MM.1S (cell line): ENCODE results near the gene PPIF.

ENCODE experiments used
- DNase-seq: peaks from one replicate; pipeline ENCODE4 v3.0.0-alpha.2; 2015
- H2AFZ ChIP-seq: fragments of 300-600 bp; sonication (generic); 2 replicates; pipeline ENCODE4 v1.6.0; 2016; ENCODE audit warnings: antibody characterized with exemption, low read length
- H3F3A ChIP-seq: fragments of 300-600 bp; sonication (generic); 2 replicates; pipeline ENCODE4 v1.6.1; 2016; ENCODE audit warnings: mild to moderate bottlenecking, antibody characterized with exemption, low read length, moderate library complexity, mixed read lengths; ENCODE audit not compliant: insufficient read depth
- H3K27ac ChIP-seq: fragments of 300-600 bp; sonication (generic); 2 replicates; pipeline ENCODE4 v1.5.1; 2016; ENCODE audit warnings: mild to moderate bottlenecking, low read length
- H3K27me3 ChIP-seq: fragments of 300-600 bp; sonication (generic); replicated peaks from 2 replicates; pipeline ENCODE4 v1.6.0; 2016; ENCODE audit warnings: low read length; ENCODE audit not compliant: insufficient read depth
- H3K36me3 ChIP-seq: fragments of 300-600 bp; sonication (generic); replicated peaks from 2 replicates; pipeline ENCODE4 v1.6.1; 2016; ENCODE audit warnings: mild to moderate bottlenecking, low read length, mixed read lengths; ENCODE audit not compliant: insufficient read depth
- H3K4me1 ChIP-seq: fragments of 300-600 bp; sonication (generic); 2 replicates; pipeline ENCODE4 v1.6.1; 2016; ENCODE audit warnings: low read length, mixed read lengths
- H3K4me2 ChIP-seq: fragments of 300-600 bp; sonication (generic); 2 replicates; pipeline ENCODE4 v1.6.0; 2016; ENCODE audit warnings: low read depth, low read length
- H3K4me3 ChIP-seq: fragments of 300-600 bp; sonication (generic); 2 replicates; pipeline ENCODE4 v1.5.1; 2016; ENCODE audit warnings: low read length, mixed read lengths
- H3K79me2 ChIP-seq: fragments of 300-600 bp; sonication (generic); 2 replicates; pipeline ENCODE4 v1.6.1; 2016; ENCODE audit warnings: mixed run types, low read length, mixed read lengths
- H3K9ac ChIP-seq: fragments of 300-600 bp; sonication (generic); 2 replicates; pipeline ENCODE4 v1.6.1; 2016; ENCODE audit warnings: low read length, mixed read lengths
- H3K9me2 ChIP-seq: fragments of 300-600 bp; sonication (generic); replicated peaks from 2 replicates; pipeline ENCODE4 v1.6.1; 2016; ENCODE audit warnings: mild to moderate bottlenecking, low read length, mixed read lengths; ENCODE audit not compliant: insufficient read depth
- H3K9me3 ChIP-seq: fragments of 300-600 bp; sonication (generic); replicated peaks from 2 replicates; pipeline ENCODE4 v1.6.1; 2016; ENCODE audit warnings: mild to moderate bottlenecking, low read length, mixed read lengths; ENCODE audit not compliant: insufficient read depth
- H4K20me1 ChIP-seq: fragments of 300-600 bp; sonication (generic); 2 replicates; pipeline ENCODE4 v1.6.1; 2016; ENCODE audit warnings: mild to moderate bottlenecking, low read length, moderate library complexity, mixed read lengths; ENCODE audit not compliant: insufficient read depth
- EZH2 ChIP-seq: fragments of 300-600 bp; sonication (generic); optimal IDR thresholded peaks from 2 replicates; pipeline ENCODE3; 2017; ENCODE audit warnings: low read depth, mild to moderate bottlenecking, antibody characterized with exemption, low read length, mixed read lengths
- EZH2phosphoT487 ChIP-seq: fragments of 300-600 bp; sonication (generic); IDR thresholded peaks from 2 replicates; pipeline ENCODE4 v1.6.1; 2018; ENCODE audit warnings: antibody characterized with exemption, low read length
- TF ChIP-seq, protein P1 (sequence below): fragments of 300-600 bp; sonication (generic); IDR thresholded peaks from 2 replicates; pipeline ENCODE4 v1.5.1; 2016; ENCODE audit warnings: antibody characterized with exemption, low read length, mixed read lengths

The PPIF gene

GRCh38 chr10:79355420-79356017 is 8.2 kb downstream of the PPIF start:
- no peak overlapping the region for H3K4me3 ChIP-seq
- H3K36me3 ChIP-seq: peaks cover 33% of the 10 kb centered on the region
- no peak overlapping the region for H3K4me2 ChIP-seq
- H3K4me1 ChIP-seq: no peaks in the 10 kb centered on the region
- no peak overlapping the region for H3K27ac ChIP-seq
- no peak for DNase-seq
- no peak for TF ChIP-seq EZH2phosphoT487
- TF ChIP-seq EZH2: no peak
- TF ChIP-seq, protein P1, sequence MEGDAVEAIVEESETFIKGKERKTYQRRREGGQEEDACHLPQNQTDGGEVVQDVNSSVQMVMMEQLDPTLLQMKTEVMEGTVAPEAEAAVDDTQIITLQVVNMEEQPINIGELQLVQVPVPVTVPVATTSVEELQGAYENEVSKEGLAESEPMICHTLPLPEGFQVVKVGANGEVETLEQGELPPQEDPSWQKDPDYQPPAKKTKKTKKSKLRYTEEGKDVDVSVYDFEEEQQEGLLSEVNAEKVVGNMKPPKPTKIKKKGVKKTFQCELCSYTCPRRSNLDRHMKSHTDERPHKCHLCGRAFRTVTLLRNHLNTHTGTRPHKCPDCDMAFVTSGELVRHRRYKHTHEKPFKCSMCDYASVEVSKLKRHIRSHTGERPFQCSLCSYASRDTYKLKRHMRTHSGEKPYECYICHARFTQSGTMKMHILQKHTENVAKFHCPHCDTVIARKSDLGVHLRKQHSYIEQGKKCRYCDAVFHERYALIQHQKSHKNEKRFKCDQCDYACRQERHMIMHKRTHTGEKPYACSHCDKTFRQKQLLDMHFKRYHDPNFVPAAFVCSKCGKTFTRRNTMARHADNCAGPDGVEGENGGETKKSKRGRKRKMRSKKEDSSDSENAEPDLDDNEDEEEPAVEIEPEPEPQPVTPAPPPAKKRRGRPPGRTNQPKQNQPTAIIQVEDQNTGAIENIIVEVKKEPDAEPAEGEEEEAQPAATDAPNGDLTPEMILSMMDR: no peak
- peaks cover 19% of the 10 kb centered on the region for H4K20me1 ChIP-seq
- H3F3A ChIP-seq: peaks cover 7% of the 10 kb centered on the region
- H2AFZ ChIP-seq: no peak overlapping the region
- H3K27me3 ChIP-seq: no peaks in the 10 kb centered on the region
- no peaks in the 10 kb centered on the region for H3K9me3 ChIP-seq
- H3K79me2 ChIP-seq: peaks cover 47% of the 10 kb centered on the region
- no peak overlapping the region for H3K9ac ChIP-seq
- no peaks in the 10 kb centered on the region for H3K9me2 ChIP-seq

DNA sequence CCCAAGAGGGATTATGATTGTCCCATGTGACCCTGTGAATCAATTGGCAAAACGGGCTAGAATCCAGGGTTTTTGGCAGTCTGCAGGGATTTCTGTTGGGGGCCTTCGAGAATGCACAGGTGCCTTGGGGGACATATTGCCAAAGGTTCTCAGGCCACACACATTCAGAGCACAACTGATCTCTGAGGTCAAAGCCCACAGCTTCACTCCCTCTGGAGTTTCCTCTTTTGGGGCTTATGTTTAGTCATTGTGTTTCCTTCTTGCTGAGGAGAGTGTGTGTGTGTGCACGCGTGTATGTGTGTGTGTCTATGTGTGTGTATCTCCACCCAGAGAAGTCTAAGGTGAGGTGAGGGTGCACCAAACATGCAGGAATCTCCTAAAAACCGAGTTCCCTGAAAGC is 8.8 kb downstream of the PPIF start:
- no peak overlapping the region for H3K9ac ChIP-seq
- no peak for TF ChIP-seq EZH2phosphoT487
- TF ChIP-seq EZH2: no peak
- TF ChIP-seq, protein P1: no peak
- peaks cover 16% of the 10 kb centered on the region for H4K20me1 ChIP-seq
- H3K36me3 ChIP-seq: peaks cover 28% of the 10 kb centered on the region
- H3K9me3 ChIP-seq: no peaks in the 10 kb centered on the region
- no peaks in the 10 kb centered on the region for H3K4me1 ChIP-seq
- peaks cover 41% of the 10 kb centered on the region for H3K79me2 ChIP-seq
- peaks cover 7% of the 10 kb centered on the region for H3F3A ChIP-seq
- no peak overlapping the region for H3K4me3 ChIP-seq
- no peak overlapping the region for H2AFZ ChIP-seq
- DNase-seq: no peak
- no peaks in the 10 kb centered on the region for H3K9me2 ChIP-seq
- no peak overlapping the region for H3K4me2 ChIP-seq
- H3K27ac ChIP-seq: no peak overlapping the region
- H3K27me3 ChIP-seq: no peaks in the 10 kb centered on the region

- H3K4me1 ChIP-seq: no peaks in the 10 kb centered on the region
- no peak for DNase-seq
- H4K20me1 ChIP-seq: peaks cover 15% of the 10 kb centered on the region
- TF ChIP-seq, protein P1: no peak
- TF ChIP-seq EZH2 (no peak), EZH2phosphoT487 (no peak)
- no peaks in the 10 kb centered on the region for H3K27me3 ChIP-seq
- H3K4me2 ChIP-seq: no peak overlapping the region
- no peak overlapping the region for H2AFZ ChIP-seq
- no peaks in the 10 kb centered on the region for H3K9me3 ChIP-seq
- H3F3A ChIP-seq: peaks cover 7% of the 10 kb centered on the region
- no peak overlapping the region for H3K9ac ChIP-seq
- no peaks in the 10 kb centered on the region for H3K9me2 ChIP-seq
- H3K4me3 ChIP-seq: no peak overlapping the region
- H3K79me2 ChIP-seq: peaks cover 32% of the 10 kb centered on the region
- peaks cover 19% of the 10 kb centered on the region for H3K36me3 ChIP-seq
- H3K27ac ChIP-seq: no peak overlapping the region
These were observed 9.9 kb downstream of the PPIF start for GRCh38 chr10:79357180-79357579.
